WTC11 (cell line): ENCODE results near the gene DDX10.

Experiments
- ATF2 ChIP-seq: sonication (generic); formaldehyde crosslinking; IDR thresholded peaks from 2 replicates; pipeline ENCODE4 v1.8.1; 2022; ENCODE audit warnings: low read depth, missing genetic modification reagents, borderline replicate concordance
- ATF3 ChIP-seq: sonication (generic); formaldehyde crosslinking; conservative IDR thresholded peaks from 2 replicates; pipeline ENCODE4 v1.8.1; 2022; ENCODE audit warnings: mild to moderate bottlenecking, missing genetic modification reagents
- CBFB ChIP-seq: sonication (generic); formaldehyde crosslinking; IDR thresholded peaks from 2 replicates; pipeline ENCODE4 v1.8.1; 2022; ENCODE audit warnings: mild to moderate bottlenecking, low read depth, missing genetic modification reagents
- CTCF ChIP-seq: fragments of 200-600 bp; IDR thresholded peaks from 2 replicates; pipeline ENCODE4 v1.8.0; 2022; ENCODE audit warnings: antibody characterized with exemption
- EMX1 ChIP-seq: fragments of 250-450 bp; sonication (Bioruptor Pico); IDR thresholded peaks from 2 replicates; pipeline ENCODE4 v1.8.0; 2021; ENCODE audit warnings: mild to moderate bottlenecking
- PRDM15 ChIP-seq: sonication (generic); formaldehyde crosslinking; IDR thresholded peaks from 2 replicates; pipeline ENCODE4 v1.8.0; 2022; ENCODE audit warnings: missing genetic modification reagents
- TP53 ChIP-seq: sonication (generic); formaldehyde crosslinking; IDR thresholded peaks from 2 replicates; pipeline ENCODE4 v1.8.1; 2023; ENCODE audit warnings: mild to moderate bottlenecking, missing genetic modification reagents
- ZNF317 ChIP-seq: sonication (generic); formaldehyde crosslinking; IDR thresholded peaks from 2 replicates; pipeline ENCODE4 v1.8.1; 2023; ENCODE audit warnings: low read depth, mild to moderate bottlenecking, moderate library complexity, missing genetic modification reagents, borderline replicate concordance

GRCh38 chr11:108672113-108672512 is 7.2 kb downstream of the DDX10 start:
- TF ChIP-seq ATF2 (CRISPR knock-in tag) (no peak), ATF3 (CRISPR knock-in tag) (no peak), TP53 (CRISPR knock-in tag) (no peak), CTCF (no peak), ZNF317 (CRISPR knock-in tag) (no peak), CBFB (CRISPR knock-in tag) (no peak), EMX1 (no peak), PRDM15 (no peak)
